Small intestine (tissue), 7 donors: Measurements from ENCODE around the gene PSMB8. TPM values are rescaled to one million over a fixed set of nuclear protein-coding genes. Genes with fewer than 3 reads are reported as not detected.

Source experiments
- DNase-seq, 2 donors: peaks; one replicate each; pipeline versions ENCODE4 v3.0.0 to v3.0.0-alpha.2; 2013
- FAIRE-seq: peaks from 2 replicates; lab custom pipeline; 2012; peaks lifted over from hg19 to GRCh38; lab: Jason Lieb, UNC
- H3K27ac ChIP-seq, 3 donors: one replicate each; pipeline ENCODE4 v1.5.1; 2013; ENCODE audit warnings: low read length in 2 of 3, mild to moderate bottlenecking in 2 of 3, control low read depth in 1 of 3, inconsistent platforms in 1 of 3, low read depth in 1 of 3, moderate library complexity in 1 of 3
- H3K27me3 ChIP-seq, 3 donors: one replicate each; pipeline ENCODE4 v1.6.1; 2013; ENCODE audit warnings: low read length in 3 of 3, inconsistent platforms in 1 of 3; ENCODE audit not compliant: control insufficient read depth in 3 of 3, insufficient read depth in 3 of 3
- H3K36me3 ChIP-seq, 3 donors: one replicate each; pipeline ENCODE4 v1.6.1; 2013; ENCODE audit warnings: low read length in 3 of 3, inconsistent platforms in 1 of 3, low read depth in 1 of 3, mild to moderate bottlenecking in 1 of 3, moderate library complexity in 1 of 3; ENCODE audit not compliant: control insufficient read depth in 3 of 3, insufficient read depth in 2 of 3
- H3K4me1 ChIP-seq, 3 donors: one replicate each; pipeline ENCODE4 v1.6.1; 2013; ENCODE audit warnings: low read length in 2 of 3, inconsistent platforms in 1 of 3, low read depth in 1 of 3, mild to moderate bottlenecking in 1 of 3, moderate library complexity in 1 of 3; ENCODE audit not compliant: control insufficient read depth in 3 of 3, insufficient read depth in 2 of 3
- H3K4me3 ChIP-seq, 3 donors: one replicate each; pipeline ENCODE4 v1.5.1; 2013; ENCODE audit warnings: low read length in 3 of 3, control low read depth in 1 of 3, inconsistent platforms in 1 of 3, low read depth in 1 of 3, mild to moderate bottlenecking in 1 of 3, moderate library complexity in 1 of 3
- H3K9me3 ChIP-seq, 2 donors: one replicate each; pipeline ENCODE4 v1.6.1; 2013; ENCODE audit warnings: low read depth in 1 of 2, low read length in 1 of 2; ENCODE audit not compliant: control insufficient read depth in 2 of 2, insufficient read depth in 1 of 2
- WGBS, 3 donors: extraction: QIAGEN DNeasy Blood & Tissue Kit; methylation state at CpG; one replicate each; pipeline ENCODE4 v1.1.7; 2013; 5-methylcytosine and 5-hydroxymethylcytosine counted together
- polyA plus RNA-seq, 4 donors: library from polyadenylated mRNA; stranded (reverse) in 3 of 4; unstranded in 1 of 4; fragments of 200-250 nt in 3 of 4; fragments of 120-200 nt in 1 of 4; gene quantifications; one replicate each; pipeline versions ENCODE4 v1.2.1 to v1.2.3, GENCODE V29; 2013
- donor health status: healthy with polysubstance abuse.
- donor health status: control.
- donor health status: control.
- donor health status: Bipolar disorder and iron deficiency.
- donor health status: healthy.

Gene PSMB8
- polyA plus RNA-seq, 4 donors: 48.0 to 329 (median 293) TPM

DNA sequence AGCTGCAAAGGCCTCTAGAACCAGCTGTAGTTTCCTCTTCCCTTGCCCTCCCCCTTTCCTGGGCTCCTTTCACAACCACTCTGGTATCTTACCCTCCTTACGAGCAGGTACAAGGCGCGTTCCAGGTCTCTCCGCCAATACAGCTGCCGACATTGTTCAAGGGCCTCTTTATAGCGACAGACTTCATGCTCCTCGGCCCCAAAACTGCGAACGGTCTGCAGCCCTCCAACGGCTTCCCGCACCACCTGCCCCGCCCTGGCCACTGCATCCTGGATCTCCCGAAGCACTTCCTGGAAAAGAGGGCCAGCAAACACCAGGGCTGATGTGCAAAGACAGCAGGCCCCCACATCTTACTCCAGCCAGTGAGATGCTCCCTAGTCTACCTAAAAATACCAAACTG, 11.3 kb downstream of the PSMB8 start:
- DNase-seq (no peak), FAIRE-seq (no peak)
- H3K4me1 ChIP-seq: peaks cover 0 to 2% (median under 1%) of the 10 kb centered on the region in 3 donors
- H3K27me3 ChIP-seq: no peaks in the 10 kb centered on the region
- WGBS, 3 donors: 84 to 91% (median 85%) methylated on average over 13 of the region's 13 CpGs
- H3K4me3 ChIP-seq: no peak overlapping the region
- H3K36me3 ChIP-seq: peaks cover 13 to 40% (median 31%) of the 10 kb centered on the region in 3 donors
- H3K9me3 ChIP-seq: no peaks in the 10 kb centered on the region
- H3K27ac ChIP-seq: no peak overlapping the region

DNA sequence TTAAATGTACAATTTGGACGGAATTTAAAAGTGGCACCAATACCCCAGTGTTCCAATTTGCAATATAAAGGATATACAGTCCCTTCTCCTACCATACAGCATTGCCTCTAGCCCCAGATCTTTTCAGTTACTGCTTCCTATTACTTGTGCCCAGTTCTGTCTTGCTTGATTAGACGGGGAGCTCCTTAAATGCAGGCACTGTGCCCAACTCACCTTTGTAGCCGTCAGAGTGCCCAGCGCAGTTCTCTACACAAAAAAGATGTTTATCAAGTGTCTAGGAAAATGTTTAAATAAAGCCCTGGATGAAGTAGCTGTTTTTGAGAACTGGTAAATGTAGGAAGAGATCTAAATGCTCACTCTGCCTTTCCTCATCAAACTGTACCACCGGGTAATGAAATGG, 12.9 kb downstream of the PSMB8 start:
- H3K36me3 ChIP-seq: peaks cover 13 to 39% (median 31%) of the 10 kb centered on the region in 3 donors

DNA sequence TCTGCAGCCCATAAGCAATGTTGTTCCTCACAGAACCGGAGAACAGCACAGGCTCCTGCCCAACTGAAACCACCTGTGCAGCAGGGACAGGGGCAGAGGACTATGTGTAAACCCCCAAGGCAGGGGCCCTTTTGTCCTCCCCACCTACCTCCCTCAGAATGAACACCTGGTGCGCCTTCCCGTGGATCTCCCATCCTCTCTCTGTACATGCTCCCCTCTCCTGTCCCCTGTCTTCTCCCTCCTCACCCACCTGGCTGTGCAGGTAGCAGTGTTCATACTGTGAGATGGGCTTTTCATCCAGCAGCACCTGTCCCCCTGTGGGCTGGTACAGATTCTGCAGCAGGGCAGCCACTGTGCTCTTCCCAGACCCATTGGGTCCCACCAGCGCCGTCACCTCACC, 13.8 kb downstream of the PSMB8 start:
- H3K4me3 ChIP-seq: no peak overlapping the region
- no peaks in the 10 kb centered on the region for H3K4me1 ChIP-seq
- no peak overlapping the region for H3K27ac ChIP-seq
- peaks cover 13 to 33% (median 24%) of the 10 kb centered on the region in 3 donors for H3K36me3 ChIP-seq
- H3K9me3 ChIP-seq: no peaks in the 10 kb centered on the region
- no peak for FAIRE-seq
- 90 to 97% (median 96%) methylated on average over 5 of the region's 5 CpGs for WGBS, 3 donors
- no peaks in the 10 kb centered on the region for H3K27me3 ChIP-seq
- DNase-seq: no peak

More for the DNA sequence above, 12.9 kb downstream of the PSMB8 start:
- H3K4me1 ChIP-seq: no peaks in the 10 kb centered on the region
- H3K9me3 ChIP-seq: no peaks in the 10 kb centered on the region
- H3K27ac ChIP-seq: no peak overlapping the region
- FAIRE-seq (no peak), DNase-seq (no peak)
- no peak overlapping the region for H3K4me3 ChIP-seq
- H3K27me3 ChIP-seq: no peaks in the 10 kb centered on the region
- WGBS, 3 donors: 84 to 93% (median 88%) methylated on average over 5 of the region's 5 CpGs

GRCh38 chr6:32829495-32829894, 14.4 kb downstream of the PSMB8 start:
- Histone ChIP-seq H3K27me3 (no peaks in the 10 kb centered on the region), H3K36me3 (peaks cover 13 to 28% (median 23%) of the 10 kb centered on the region in 3 donors), H3K9me3 (no peaks in the 10 kb centered on the region), H3K4me3 (no peak overlapping the region), H3K27ac (no peak overlapping the region), H3K4me1 (no peaks in the 10 kb centered on the region)
- FAIRE-seq (no peak), DNase-seq (no peak)
- WGBS, 3 donors: 73 to 81% (median 73%) methylated on average over 7 of the region's 7 CpGs

DNA sequence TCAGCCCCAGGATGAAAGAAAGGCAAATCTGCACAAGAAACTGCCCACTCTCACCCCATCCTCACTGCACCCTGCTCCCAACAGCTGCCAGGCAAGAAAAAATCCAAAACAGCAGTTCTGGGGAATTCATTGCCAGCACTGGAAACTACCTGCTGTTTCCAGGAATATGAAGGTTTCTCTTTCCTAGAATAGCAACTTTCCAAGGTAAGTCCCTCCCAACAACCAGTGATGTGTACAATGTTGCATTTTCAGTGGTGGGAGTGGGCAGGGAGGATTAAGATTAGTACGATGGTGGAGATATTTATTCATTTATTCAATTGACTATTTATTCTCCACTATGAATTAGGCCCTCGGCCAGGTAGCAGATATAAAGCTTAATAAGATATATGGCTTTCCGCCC, 16.8 kb downstream of the PSMB8 start:
- peaks cover 13 to 22% (median 19%) of the 10 kb centered on the region in 3 donors for H3K36me3 ChIP-seq
- no peak overlapping the region for H3K4me3 ChIP-seq
- no peaks in the 10 kb centered on the region for H3K27me3 ChIP-seq
- no peak overlapping the region for H3K27ac ChIP-seq
- no peaks in the 10 kb centered on the region for H3K9me3 ChIP-seq
- no peak for FAIRE-seq
- no peaks in the 10 kb centered on the region for H3K4me1 ChIP-seq
- WGBS, 3 donors: 57 to 69% (median 57%) methylated on average over 3 of the region's 3 CpGs
- DNase-seq: no peak

- Histone ChIP-seq H3K36me3 (peaks cover 13 to 19% (median 17%) of the 10 kb centered on the region in 3 donors), H3K9me3 (no peaks in the 10 kb centered on the region), H3K27me3 (no peaks in the 10 kb centered on the region), H3K4me1 (no peaks in the 10 kb centered on the region), H3K27ac (peak overlapping the region in 1 of 3 donors; percentile 8), H3K4me3 (no peak overlapping the region)
- DNase-seq (peak; percentile 52 to 55), FAIRE-seq (no peak)
- WGBS, 3 donors: 28 to 43% (median 37%) methylated on average over 2 of the region's 2 CpGs
Measured at GRCh38 chr6:32825966-32826365, 17.9 kb downstream of the PSMB8 start.

GRCh38 chr6:32819729-32820128, 24.1 kb downstream of the PSMB8 start:
- Histone ChIP-seq H3K27ac (no peak overlapping the region), H3K36me3 (no peaks in the 10 kb centered on the region), H3K9me3 (no peaks in the 10 kb centered on the region), H3K27me3 (peaks cover 0 to 5% (median 0%) of the 10 kb centered on the region in 3 donors), H3K4me1 (no peaks in the 10 kb centered on the region), H3K4me3 (no peak overlapping the region)
- FAIRE-seq (no peak), DNase-seq (no peak)
- WGBS, 3 donors: 70 to 75% (median 72%) methylated on average over 3 of the region's 3 CpGs

GRCh38 chr6:32818867-32819266, 25.0 kb downstream of the PSMB8 start:
- no peak overlapping the region for H3K4me3 ChIP-seq
- peaks cover 0 to 5% (median 0%) of the 10 kb centered on the region in 3 donors for H3K27me3 ChIP-seq
- no peak overlapping the region for H3K27ac ChIP-seq
- FAIRE-seq (no peak), DNase-seq (no peak)
- no peaks in the 10 kb centered on the region for H3K36me3 ChIP-seq
- no peaks in the 10 kb centered on the region for H3K9me3 ChIP-seq
- no peaks in the 10 kb centered on the region for H3K4me1 ChIP-seq
- 63 to 70% (median 63%) methylated on average over 2 of the region's 2 CpGs for WGBS, 3 donors

DNA sequence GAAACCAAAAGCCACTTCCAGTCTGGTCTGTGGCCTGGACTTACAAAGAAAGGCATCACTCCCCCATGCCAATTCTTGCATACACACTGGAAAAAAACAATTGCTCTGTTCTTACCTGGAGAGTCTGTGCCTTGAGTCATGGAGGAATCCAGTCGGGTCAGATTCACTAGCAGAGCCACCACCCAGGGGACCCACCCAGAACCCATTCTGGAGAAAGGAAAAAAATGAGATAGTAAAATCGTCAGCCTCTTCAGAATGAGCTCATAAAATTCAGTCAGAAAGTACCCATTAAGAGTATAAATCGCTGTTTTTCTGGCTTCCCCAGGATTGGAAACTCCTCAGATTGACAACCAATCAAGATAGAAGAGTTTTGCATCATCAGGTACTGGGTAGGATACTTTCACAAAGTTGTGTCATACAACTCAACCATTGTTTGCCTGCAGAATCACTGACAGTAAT, 27.1 kb downstream of the PSMB8 start, which contains the start of gene HLA-DOB:
TSS of gene HLA-DOB (minus strand) at position 257 of the 459 bp plus-strand sequence. CDS start at position 206, 51 bp downstream.
- peak; percentile 47 to 49 for DNase-seq
- FAIRE-seq: no peak

More for the DNA sequence above, 27.1 kb downstream of the PSMB8 start, which contains the start of gene HLA-DOB:
- Histone ChIP-seq H3K27me3 (peaks cover 0 to 13% (median 0%) of the 10 kb centered on the region in 3 donors), H3K4me1 (no peaks in the 10 kb centered on the region), H3K4me3 (no peak within 1 kb of the TSS), H3K9me3 (no peaks in the 10 kb centered on the region), H3K36me3 (no peaks in the 10 kb centered on the region), H3K27ac (peak within 1 kb of the TSS in 1 of 3 donors; percentile 73)
- WGBS, 3 donors: 12 to 37% (median 22%) methylated on average over 3 of the region's 3 CpGs
